ENCODE measurements around the gene QPCT.
"Not testable (repeated sequence)": the region's sequence is repeated elsewhere in the genome, so short reads cannot be mapped to it uniquely, and the experiment has no call there.

The QPCT gene

GRCh38 chr2:37344453-37345361 lies at the start of gene QPCT:
Gene QPCT (plus strand): TSS chr2:37344630. CDS start chr2:37344732, 102 bp downstream.
- peak; percentile 39 for DNase-seq (ENCODE audit: low read depth)

- DNase-seq (ENCODE audit: low read depth) = not testable (repeated sequence)
These were observed 49.6 kb upstream of the QPCT start for GRCh38 chr2:37294858-37295257.

- DNase-seq (ENCODE audit: low read depth) = no peak
These were observed 48.9 kb upstream of the QPCT start for GRCh38 chr2:37295469-37296073.

- DNase-seq (ENCODE audit: low read depth) = no peak
These were observed 46.8 kb upstream of the QPCT start for GRCh38 chr2:37297632-37298031.

- DNase-seq (ENCODE audit: low read depth) = no peak
These were observed 44.3 kb upstream of the QPCT start for GRCh38 chr2:37300146-37300545.

- DNase-seq (ENCODE audit: low read depth) = no peak
These were observed 43.9 kb upstream of the QPCT start for GRCh38 chr2:37300578-37300977.

- DNase-seq (ENCODE audit: low read depth) = no peak
These were observed 43.0 kb upstream of the QPCT start for GRCh38 chr2:37301408-37301807.

- DNase-seq (ENCODE audit: low read depth) = no peak
These were observed 41.7 kb upstream of the QPCT start for GRCh38 chr2:37302701-37303252.

GRCh38 chr2:37306024-37306423 lies 38.4 kb upstream of the QPCT start:
- no peak for DNase-seq (ENCODE audit: low read depth)

- no peak for DNase-seq (ENCODE audit: low read depth)
These were observed 36.9 kb upstream of the QPCT start for GRCh38 chr2:37307500-37307899.

GRCh38 chr2:37315364-37315763 lies 29.1 kb upstream of the QPCT start:
- DNase-seq (ENCODE audit: low read depth) = no peak

- DNase-seq (ENCODE audit: low read depth) = no peak
These were observed 28.2 kb upstream of the QPCT start for GRCh38 chr2:37316181-37316580.

- no peak for DNase-seq (ENCODE audit: low read depth)
These were observed 26.7 kb upstream of the QPCT start for GRCh38 chr2:37317746-37318145.

- no peak for DNase-seq (ENCODE audit: low read depth)
These were observed 26.0 kb upstream of the QPCT start for GRCh38 chr2:37318401-37318800.

GRCh38 chr2:37319754-37320609 lies 24.4 kb upstream of the QPCT start:
- no peak for DNase-seq (ENCODE audit: low read depth)

GRCh38 chr2:37321029-37321682 lies 23.3 kb upstream of the QPCT start:
- no peak for DNase-seq (ENCODE audit: low read depth)

- DNase-seq (ENCODE audit: low read depth) = no peak
These were observed 22.1 kb upstream of the QPCT start for GRCh38 chr2:37322368-37322767.

- no peak for DNase-seq (ENCODE audit: low read depth)
These were observed 21.2 kb upstream of the QPCT start for GRCh38 chr2:37323176-37323780.

GRCh38 chr2:37323781-37324535 lies 20.5 kb upstream of the QPCT start:
- DNase-seq (ENCODE audit: low read depth) = peak; percentile 22

- no peak for DNase-seq (ENCODE audit: low read depth)
These were observed 20.0 kb upstream of the QPCT start for GRCh38 chr2:37324536-37324785.
